Neural cell (in vitro differentiated cells): Measurements from ENCODE around the gene GPAM. TPM values are rescaled to one million over a fixed set of nuclear protein-coding genes. Genes with fewer than 3 reads are reported as not detected.

Experiments
- H2AFZ ChIP-seq: fragments of 200-600, 300-800 bp; sonication (generic), shearing (Covaris generic); 2 replicates; pipeline ENCODE4 v1.6.0; 2014; ENCODE audit warnings: low read depth, mild to moderate bottlenecking, antibody characterized with exemption, low read length, moderate library complexity
- H3F3A ChIP-seq: fragments of 200-600 bp; shearing (Covaris generic); 2 replicates; pipeline ENCODE4 v1.6.1; 2016; ENCODE audit warnings: mild to moderate bottlenecking, moderate library complexity, mixed read lengths, antibody characterized with exemption, low read length; ENCODE audit not compliant: insufficient read depth, poor library complexity, severe bottlenecking
- H3K27ac ChIP-seq: fragments of 200-600, 300-800 bp; sonication (generic), shearing (Covaris generic); 2 replicates; pipeline ENCODE4 v1.5.1; 2014; ENCODE audit warnings: mild to moderate bottlenecking, low read length, moderate library complexity
- H3K27me3 ChIP-seq: fragments of 300-800, 200-600 bp; sonication (generic), shearing (Covaris generic); 2 replicates; pipeline ENCODE4 v1.6.0; 2014; ENCODE audit warnings: mild to moderate bottlenecking, low read depth, low read length, moderate library complexity; ENCODE audit not compliant: insufficient read depth
- H3K36me3 ChIP-seq: fragments of 300-800, 200-600 bp; sonication (generic), shearing (Covaris generic); 2 replicates; pipeline ENCODE4 v1.5.1; 2014; ENCODE audit warnings: mild to moderate bottlenecking, antibody characterized with exemption, low read length, moderate library complexity; ENCODE audit not compliant: insufficient read depth
- H3K4me2 ChIP-seq: fragments of 300-800, 200-600 bp; sonication (generic), shearing (Covaris generic); 2 replicates; pipeline ENCODE4 v1.6.0; 2014; ENCODE audit warnings: mild to moderate bottlenecking, low read length
- H3K4me3 ChIP-seq: fragments of 300-800, 200-600 bp; sonication (generic), shearing (Covaris generic); 2 replicates; pipeline ENCODE4 v1.5.1; 2014; ENCODE audit warnings: mild to moderate bottlenecking, low read length, moderate library complexity
- H3K79me2 ChIP-seq: fragments of 200-600 bp; shearing (Covaris generic); replicated peaks from 2 replicates; pipeline ENCODE4 v1.6.0; 2014; ENCODE audit warnings: mild to moderate bottlenecking, low read length, moderate library complexity; ENCODE audit not compliant: insufficient read depth
- H3K9ac ChIP-seq: fragments of 300-800, 200-600 bp; sonication (generic), shearing (Covaris generic); 2 replicates; pipeline ENCODE4 v1.6.1; 2016; ENCODE audit warnings: mild to moderate bottlenecking, low read length, mixed read lengths
- H3K9me2 ChIP-seq: fragments of 200-600 bp; shearing (Covaris generic); 2 replicates; pipeline ENCODE4 v1.6.1; 2016; ENCODE audit warnings: mild to moderate bottlenecking, low read length, mixed read lengths; ENCODE audit not compliant: insufficient read depth
- H3K9me3 ChIP-seq: fragments of 200-600, 300-800 bp; sonication (generic), shearing (Covaris generic); 2 replicates; pipeline ENCODE4 v1.6.1; 2016; ENCODE audit warnings: mild to moderate bottlenecking, mixed run types, low read length, moderate library complexity, mixed read lengths
- H4K20me1 ChIP-seq: fragments of 200-600 bp; shearing (Covaris generic); 2 replicates; pipeline ENCODE4 v1.6.1; 2016; ENCODE audit warnings: mild to moderate bottlenecking, mixed run types; ENCODE audit not compliant: insufficient read depth
- EP300 ChIP-seq: fragments of 450-650 bp; conservative IDR thresholded peaks from 2 replicates; pipeline ENCODE4 v1.6.1; 2014; ENCODE audit warnings: antibody characterized with exemption, mild to moderate bottlenecking, moderate library complexity; ENCODE audit not compliant: poor library complexity, severe bottlenecking
- EZH2 ChIP-seq: fragments of 200-600, 300-800 bp; shearing (Covaris generic), sonication (generic); IDR thresholded peaks from 2 replicates; pipeline ENCODE4 v1.6.1; 2014; ENCODE audit warnings: antibody characterized with exemption, low read length, borderline replicate concordance, mild to moderate bottlenecking; ENCODE audit not compliant: insufficient read depth, poor library complexity, severe bottlenecking
- MXI1 ChIP-seq: fragments of 450-650 bp; conservative IDR thresholded peaks from 2 replicates; pipeline ENCODE4 v1.6.1; 2014; ENCODE audit warnings: antibody characterized with exemption, mild to moderate bottlenecking; ENCODE audit not compliant: poor library complexity, severe bottlenecking
- POLR2AphosphoS5 ChIP-seq: IDR thresholded peaks from 2 replicates; pipeline ENCODE4 v1.6.1; 2012
- RAD21 ChIP-seq: fragments of 450-650 bp; conservative IDR thresholded peaks from 2 replicates; pipeline ENCODE4 v1.6.1; 2014; ENCODE audit warnings: antibody characterized with exemption, mild to moderate bottlenecking, moderate library complexity
- SMC3 ChIP-seq: fragments of 450-650 bp; conservative IDR thresholded peaks from 2 replicates; pipeline ENCODE4 v1.6.1; 2014; ENCODE audit warnings: antibody characterized with exemption, mild to moderate bottlenecking, moderate library complexity; ENCODE audit not compliant: poor library complexity
- TAF1 ChIP-seq: IDR thresholded peaks from 2 replicates; pipeline ENCODE4 v1.6.1; 2012; ENCODE audit warnings: low read depth
- polyA plus RNA-seq: library from polyadenylated mRNA; depleted of rRNA; stranded (reverse); fragments of >200 nt; gene quantifications from 2 replicates; pipeline ENCODE4 v1.2.3, GENCODE V29; 2014
- TF ChIP-seq, protein P1 (sequence below): fragments of 450-650 bp; IDR thresholded peaks from 2 replicates; pipeline ENCODE4 v1.5.1; 2014; ENCODE audit warnings: antibody characterized with exemption, mild to moderate bottlenecking, moderate library complexity; ENCODE audit not compliant: poor library complexity, severe bottlenecking
- TF ChIP-seq, protein P2 (sequence below): IDR thresholded peaks from 2 replicates; pipeline ENCODE4 v1.6.1; 2012; ENCODE audit warnings: borderline replicate concordance

The GPAM gene
- polyA plus RNA-seq, 1 donor from 2014 or later, result 17.3 TPM

DNA sequence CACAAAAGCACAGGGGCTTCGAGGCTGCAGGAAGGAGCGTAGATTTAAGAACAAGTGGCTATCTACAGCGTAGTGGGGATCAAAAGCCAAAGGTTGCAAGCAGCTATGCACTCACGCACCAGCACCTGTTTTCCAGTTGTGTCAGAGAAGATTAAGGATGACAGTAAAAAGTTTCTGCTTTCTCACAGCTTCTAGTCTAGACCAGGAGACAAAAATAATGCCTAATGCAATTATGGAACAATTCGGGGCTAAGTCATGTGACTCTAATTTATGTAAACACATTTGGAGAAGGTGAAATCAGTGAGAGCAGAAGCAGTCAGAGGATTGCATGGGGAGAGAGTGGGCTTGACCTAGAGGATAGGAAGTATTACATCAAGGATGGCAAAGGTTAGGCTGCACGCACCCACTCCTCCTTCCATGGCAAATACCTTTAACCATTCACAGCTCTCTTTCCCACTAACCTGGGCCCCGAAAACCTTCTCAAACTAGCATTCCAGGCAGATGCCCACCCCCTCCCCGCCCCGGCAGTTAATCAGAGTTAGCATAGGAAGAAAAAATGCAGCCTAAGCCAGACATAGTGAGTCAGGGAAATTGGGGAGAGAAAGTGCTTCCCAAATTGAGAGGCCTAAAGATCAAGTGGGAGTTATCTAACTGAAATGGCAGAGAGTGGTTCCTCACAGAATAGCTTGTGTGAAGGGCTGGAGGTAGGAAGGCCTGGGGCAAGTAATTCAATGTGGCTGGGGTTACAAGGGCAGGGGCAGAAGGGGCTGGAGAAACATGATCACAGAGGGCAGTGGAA is 48.2 kb upstream of the GPAM start:
- Histone ChIP-seq H3K4me2 (no peak overlapping the region), H3K4me3 (no peak overlapping the region), H3K9me3 (no peaks in the 10 kb centered on the region), H3K36me3 (no peaks in the 10 kb centered on the region), H3K79me2 (no peaks in the 10 kb centered on the region), H3F3A (no peaks in the 10 kb centered on the region), H3K27me3 (no peaks in the 10 kb centered on the region), H4K20me1 (no peaks in the 10 kb centered on the region), H3K9me2 (no peaks in the 10 kb centered on the region), H3K9ac (no peak overlapping the region), H3K27ac (no peak overlapping the region), H2AFZ (no peak overlapping the region)
- TF ChIP-seq EZH2 (no peak), MXI1 (no peak), EP300 (no peak), SMC3 (no peak), POLR2AphosphoS5 (no peak), RAD21 (no peak), TAF1 (no peak)
- TF ChIP-seq, protein P1, sequence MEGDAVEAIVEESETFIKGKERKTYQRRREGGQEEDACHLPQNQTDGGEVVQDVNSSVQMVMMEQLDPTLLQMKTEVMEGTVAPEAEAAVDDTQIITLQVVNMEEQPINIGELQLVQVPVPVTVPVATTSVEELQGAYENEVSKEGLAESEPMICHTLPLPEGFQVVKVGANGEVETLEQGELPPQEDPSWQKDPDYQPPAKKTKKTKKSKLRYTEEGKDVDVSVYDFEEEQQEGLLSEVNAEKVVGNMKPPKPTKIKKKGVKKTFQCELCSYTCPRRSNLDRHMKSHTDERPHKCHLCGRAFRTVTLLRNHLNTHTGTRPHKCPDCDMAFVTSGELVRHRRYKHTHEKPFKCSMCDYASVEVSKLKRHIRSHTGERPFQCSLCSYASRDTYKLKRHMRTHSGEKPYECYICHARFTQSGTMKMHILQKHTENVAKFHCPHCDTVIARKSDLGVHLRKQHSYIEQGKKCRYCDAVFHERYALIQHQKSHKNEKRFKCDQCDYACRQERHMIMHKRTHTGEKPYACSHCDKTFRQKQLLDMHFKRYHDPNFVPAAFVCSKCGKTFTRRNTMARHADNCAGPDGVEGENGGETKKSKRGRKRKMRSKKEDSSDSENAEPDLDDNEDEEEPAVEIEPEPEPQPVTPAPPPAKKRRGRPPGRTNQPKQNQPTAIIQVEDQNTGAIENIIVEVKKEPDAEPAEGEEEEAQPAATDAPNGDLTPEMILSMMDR, result no peak
- TF ChIP-seq, protein P2, sequence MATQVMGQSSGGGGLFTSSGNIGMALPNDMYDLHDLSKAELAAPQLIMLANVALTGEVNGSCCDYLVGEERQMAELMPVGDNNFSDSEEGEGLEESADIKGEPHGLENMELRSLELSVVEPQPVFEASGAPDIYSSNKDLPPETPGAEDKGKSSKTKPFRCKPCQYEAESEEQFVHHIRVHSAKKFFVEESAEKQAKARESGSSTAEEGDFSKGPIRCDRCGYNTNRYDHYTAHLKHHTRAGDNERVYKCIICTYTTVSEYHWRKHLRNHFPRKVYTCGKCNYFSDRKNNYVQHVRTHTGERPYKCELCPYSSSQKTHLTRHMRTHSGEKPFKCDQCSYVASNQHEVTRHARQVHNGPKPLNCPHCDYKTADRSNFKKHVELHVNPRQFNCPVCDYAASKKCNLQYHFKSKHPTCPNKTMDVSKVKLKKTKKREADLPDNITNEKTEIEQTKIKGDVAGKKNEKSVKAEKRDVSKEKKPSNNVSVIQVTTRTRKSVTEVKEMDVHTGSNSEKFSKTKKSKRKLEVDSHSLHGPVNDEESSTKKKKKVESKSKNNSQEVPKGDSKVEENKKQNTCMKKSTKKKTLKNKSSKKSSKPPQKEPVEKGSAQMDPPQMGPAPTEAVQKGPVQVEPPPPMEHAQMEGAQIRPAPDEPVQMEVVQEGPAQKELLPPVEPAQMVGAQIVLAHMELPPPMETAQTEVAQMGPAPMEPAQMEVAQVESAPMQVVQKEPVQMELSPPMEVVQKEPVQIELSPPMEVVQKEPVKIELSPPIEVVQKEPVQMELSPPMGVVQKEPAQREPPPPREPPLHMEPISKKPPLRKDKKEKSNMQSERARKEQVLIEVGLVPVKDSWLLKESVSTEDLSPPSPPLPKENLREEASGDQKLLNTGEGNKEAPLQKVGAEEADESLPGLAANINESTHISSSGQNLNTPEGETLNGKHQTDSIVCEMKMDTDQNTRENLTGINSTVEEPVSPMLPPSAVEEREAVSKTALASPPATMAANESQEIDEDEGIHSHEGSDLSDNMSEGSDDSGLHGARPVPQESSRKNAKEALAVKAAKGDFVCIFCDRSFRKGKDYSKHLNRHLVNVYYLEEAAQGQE, result no peak

DNA sequence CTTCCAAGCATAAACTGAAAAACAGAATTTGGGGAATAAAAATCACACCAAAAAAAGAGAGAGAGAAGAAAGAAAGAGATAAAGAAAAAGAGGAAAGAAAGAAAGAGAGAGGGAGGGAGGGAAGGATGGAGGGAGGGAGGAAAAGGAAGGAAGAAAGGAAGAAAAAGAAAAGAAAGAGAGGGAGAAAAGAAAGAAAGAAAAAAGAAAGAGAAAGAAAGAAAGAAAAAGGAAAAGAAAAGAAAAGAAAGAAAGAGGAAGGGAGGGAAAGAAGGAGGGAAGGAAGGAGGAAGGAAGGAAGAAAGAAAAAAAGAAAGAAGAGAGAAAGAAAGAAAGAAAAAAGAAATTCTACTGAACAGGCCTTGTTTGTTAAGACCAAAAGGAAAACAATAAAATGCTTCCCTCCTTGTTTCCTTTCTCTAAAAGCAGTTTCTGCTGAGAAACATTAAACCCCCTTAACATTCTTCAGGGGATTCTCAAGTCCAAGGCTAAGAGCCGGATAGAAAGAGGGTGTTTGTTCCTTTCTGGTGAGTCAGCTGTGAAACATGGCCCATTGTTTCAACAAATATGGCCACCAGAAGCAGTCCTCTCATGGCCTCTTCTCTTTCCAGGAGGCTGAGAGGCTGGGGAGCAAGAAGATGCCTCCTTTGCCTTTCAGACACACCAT is 46.9 kb upstream of the GPAM start:
- H3K9ac ChIP-seq, result no peak overlapping the region
- H3K27ac ChIP-seq, result no peak overlapping the region
- H3K9me3 ChIP-seq, result no peaks in the 10 kb centered on the region
- H3K79me2 ChIP-seq, result no peaks in the 10 kb centered on the region
- TF ChIP-seq EZH2, result no peak
- no peak for TF ChIP-seq TAF1
- TF ChIP-seq, protein P1, result no peak
- no peak for TF ChIP-seq POLR2AphosphoS5
- no peak for TF ChIP-seq SMC3
- no peak for TF ChIP-seq MXI1
- TF ChIP-seq, protein P2, result no peak
- TF ChIP-seq RAD21, result no peak
- no peak for TF ChIP-seq EP300
- H3K4me2 ChIP-seq, result no peak overlapping the region
- H3K36me3 ChIP-seq, result no peaks in the 10 kb centered on the region
- H3K4me3 ChIP-seq, result no peak overlapping the region
- no peaks in the 10 kb centered on the region for H3K9me2 ChIP-seq
- no peak overlapping the region for H2AFZ ChIP-seq
- no peaks in the 10 kb centered on the region for H4K20me1 ChIP-seq
- H3F3A ChIP-seq, result no peaks in the 10 kb centered on the region
- no peaks in the 10 kb centered on the region for H3K27me3 ChIP-seq
